B cell (primary cell): ENCODE measurements around the gene TBXT. TPM values are rescaled to one million over a fixed set of nuclear protein-coding genes. Genes with fewer than 3 reads are reported as not detected.

Experiments used
- ATAC-seq: fragments of 200-7000 bp; cut with Tn5 transposase; one replicate; pipeline ENCODE4 v1.10.0; 2021; ENCODE audit warnings: low read depth, mild to moderate bottlenecking, moderate number of reproducible peaks, moderate library complexity
- CTCF ChIA-PET: fragments of 350-600 bp; sonication (Branson Sonifier 250); formaldehyde crosslinking; loops from one replicate; lab custom pipeline; 2021; ENCODE audit warnings: antibody characterized with exemption, inconsistent platforms; lab: Charles Lee
- POLR2A ChIA-PET: fragments of 350-600 bp; sonication (Branson Sonifier 250); formaldehyde crosslinking; loops from one replicate; lab custom pipeline; 2021; ENCODE audit warnings: antibody characterized with exemption; lab: Charles Lee
- DNase-seq: peaks from one replicate; pipeline ENCODE4 v3.0.0; 2013
- H2AFZ ChIP-seq: 2 replicates; pipeline ENCODE4 v1.6.1; 2012; ENCODE audit warnings: mild to moderate bottlenecking, low read depth, low read length; ENCODE audit not compliant: insufficient read depth, poor library complexity, severe bottlenecking
- H3K27ac ChIP-seq, 2 donors: 1 replicate in 1 of 2; 2 replicates in 1 of 2; pipeline ENCODE4 v1.5.1; 2012 to 2013; ENCODE audit warnings: low read length in 2 of 2, mild to moderate bottlenecking in 2 of 2, moderate library complexity in 1 of 2
- H3K27me3 ChIP-seq, 4 experiments: fragments of 200-600 bp in 1 of 4; sonication (generic) in 1 of 4; replicated peaks in 1 of 4; 1 replicate in 2 of 4; 2 replicates in 2 of 4; pipeline versions ENCODE4 v1.6.1 to v1.7.0; 2013 to 2016; ENCODE audit warnings: low read length in 3 of 4, mild to moderate bottlenecking in 2 of 4, mixed read lengths in 1 of 4, moderate library complexity in 1 of 4; ENCODE audit not compliant: insufficient read depth in 4 of 4, control insufficient read depth in 3 of 4; ENCODE audit errors: control extremely low read depth in 1 of 4
- H3K36me3 ChIP-seq, 2 experiments: replicated peaks in 1 of 2; 1 replicate in 1 of 2; 2 replicates in 1 of 2; pipeline versions ENCODE4 v1.6.1 to v1.7.1; 2013; ENCODE audit warnings: low read length in 1 of 2; ENCODE audit not compliant: insufficient read depth in 2 of 2, control insufficient read depth in 1 of 2; ENCODE audit errors: control extremely low read depth in 1 of 2, extremely low read depth in 1 of 2
- H3K4me1 ChIP-seq, 2 donors: fragments of 200-600 bp in 1 of 2; sonication (generic) in 1 of 2; 1 replicate in 1 of 2; 2 replicates in 1 of 2; pipeline versions ENCODE4 v1.5.1 to v1.6.1; 2013 to 2017; ENCODE audit warnings: low read length in 2 of 2; ENCODE audit not compliant: control insufficient read depth in 2 of 2, insufficient read depth in 2 of 2
- H3K4me2 ChIP-seq: replicated peaks from 2 replicates; pipeline ENCODE3; 2012; ENCODE audit warnings: mild to moderate bottlenecking, low read depth, low read length; ENCODE audit not compliant: poor library complexity, severe bottlenecking
- H3K4me3 ChIP-seq, 5 experiments: fragments of 200-600 bp in 1 of 5; sonication (generic) in 1 of 5; 1 replicate in 3 of 5; 2 replicates in 2 of 5; pipeline versions ENCODE4 v1.5.1 to v1.7.0; 2011 to 2016; ENCODE audit warnings: low read length in 4 of 5, mild to moderate bottlenecking in 4 of 5, low read depth in 2 of 5, control low read depth in 1 of 5, moderate library complexity in 1 of 5; ENCODE audit not compliant: insufficient read depth in 1 of 5; ENCODE audit errors: control extremely low read depth in 1 of 5, extremely low read depth in 1 of 5
- H3K79me2 ChIP-seq: fragments of 200-600 bp; sonication (generic); one replicate; pipeline ENCODE4 v1.6.0; 2016; ENCODE audit warnings: low read length; ENCODE audit not compliant: control insufficient read depth, insufficient read depth
- H3K9ac ChIP-seq: fragments of 200-600 bp; sonication (generic); 2 replicates; pipeline ENCODE4 v1.6.1; 2017; ENCODE audit warnings: mild to moderate bottlenecking, low read length, moderate library complexity
- H3K9me3 ChIP-seq, 3 donors: one replicate each; pipeline versions ENCODE4 v1.6.1 to v1.7.1; 2013; ENCODE audit warnings: low read length in 2 of 3; ENCODE audit not compliant: control insufficient read depth in 2 of 3, insufficient read depth in 1 of 3; ENCODE audit errors: control extremely low read depth in 1 of 3
- H4K20me1 ChIP-seq: 2 replicates; pipeline ENCODE4 v1.6.0; 2012; ENCODE audit warnings: mild to moderate bottlenecking, low read length; ENCODE audit not compliant: insufficient read depth, control insufficient read depth, poor library complexity, severe bottlenecking
- H3K27ac Mint-ChIP-seq: one replicate; pipeline ENCODE4 v1.8.0; 2021; ENCODE audit warnings: mixed read lengths
- H3K27me3 Mint-ChIP-seq: one replicate; pipeline ENCODE4 v1.8.0; 2021; ENCODE audit warnings: mixed read lengths
- H3K4me1 Mint-ChIP-seq: one replicate; pipeline ENCODE4 v1.8.0; 2021; ENCODE audit warnings: mixed read lengths
- H3K4me3 Mint-ChIP-seq: one replicate; pipeline ENCODE4 v1.8.0; 2021; ENCODE audit warnings: mixed read lengths
- H3K9me3 Mint-ChIP-seq: one replicate; pipeline ENCODE4 v1.8.0; 2022; ENCODE audit warnings: mixed read lengths; ENCODE audit not compliant: insufficient read depth
- EZH2 ChIP-seq: IDR thresholded peaks from 2 replicates; pipeline ENCODE4 v1.6.1; 2012; ENCODE audit warnings: borderline replicate concordance, low read depth, mild to moderate bottlenecking, moderate library complexity, low read length; ENCODE audit not compliant: insufficient read depth, poor library complexity, severe bottlenecking
- WGBS: methylation state at CpG from one replicate; pipeline ENCODE4 v1.1.5; 2013; ENCODE audit warnings: missing lambda C conversion rate; ENCODE audit not compliant: insufficient coverage; 5-methylcytosine and 5-hydroxymethylcytosine counted together
- intact Hi-C: fragments of 100-400 bp; cut with micrococcal nuclease; formaldehyde crosslinking; loops from one replicate; pipeline ENCODE4 v1.10.0; 2022
- polyA plus RNA-seq: library from polyadenylated mRNA; depleted of rRNA; stranded (reverse); fragments of >200 nt; gene quantifications from 2 replicates; pipeline ENCODE4 v1.2.3, GENCODE V29; 2012
- small RNA-seq: library from RNA; depleted of rRNA; stranded (forward); fragments of <200 nt; gene quantifications from one replicate; pipeline ENCODE3, GENCODE V24; 2012; ENCODE audit warnings: low replicate concordance, low read depth; ENCODE audit not compliant: insufficient read length
- total RNA-seq, 2 donors: library from RNA; stranded (reverse); fragments of 120-200 nt in 1 of 2; gene quantifications; 1 replicate in 1 of 2; 2 replicates in 1 of 2; pipeline versions ENCODE4 v1.2.3 to v1.2.4, GENCODE V29; 2013 to 2022
- TF ChIP-seq, protein P1 (sequence below): fragments of 200-600 bp; IDR thresholded peaks from one replicate; pipeline ENCODE4 v1.8.0; 2022; ENCODE audit warnings: antibody characterized with exemption, mild to moderate bottlenecking

TBXT gene
- total and polyA plus RNA-seq, 2 donors (not counting 1 experiment from before 2014, with no cell fraction given) = 0.63 TPM; not detected in 1

DNA sequence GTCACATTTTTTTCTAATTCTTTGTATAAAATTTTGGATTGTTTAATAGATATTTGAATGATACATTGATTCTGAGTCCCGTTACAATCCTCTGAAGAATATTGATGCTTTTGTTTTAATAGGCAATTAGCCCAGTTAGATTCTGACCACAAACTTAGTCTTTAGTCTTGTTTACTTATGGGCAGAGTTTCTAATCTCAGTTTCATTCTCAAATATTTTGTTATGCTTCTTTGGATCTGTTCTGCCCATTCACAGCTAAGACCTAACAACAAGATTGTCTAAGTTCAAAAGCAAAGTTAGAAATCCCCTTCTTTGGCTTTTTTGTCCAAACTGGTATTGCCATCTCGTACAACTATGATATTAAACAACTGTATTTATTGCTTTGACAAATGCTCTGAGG is 58.0 kb downstream of the TBXT start:
- DNase-seq = no peak
- H3K4me3 Mint-ChIP-seq = no peak overlapping the region
- no peak overlapping the region for H3K27ac ChIP-seq
- peaks cover 7% of the 10 kb centered on the region for H3K4me1 Mint-ChIP-seq
- no peak for ATAC-seq
- H4K20me1 ChIP-seq = no peaks in the 10 kb centered on the region
- no peak overlapping the region for H3K4me2 ChIP-seq
- peaks cover 0 to 5% of the 10 kb centered on the region in 2 donors for H3K4me1 ChIP-seq
- H3K9me3 ChIP-seq = peaks cover 0 to 3% (median 0%) of the 10 kb centered on the region in 3 donors
- no peak overlapping the region for H3K9ac ChIP-seq
- ChIA-PET POLR2A (no interaction called here), CTCF (no interaction called here)
- no peaks in the 10 kb centered on the region for H3K9me3 Mint-ChIP-seq
- H3K36me3 ChIP-seq = no peaks in the 10 kb centered on the region
- no CpG with 5 or more reads among the region's 2 CpGs for WGBS
- intact Hi-C loops = no loop called here
- TF ChIP-seq, protein P1, sequence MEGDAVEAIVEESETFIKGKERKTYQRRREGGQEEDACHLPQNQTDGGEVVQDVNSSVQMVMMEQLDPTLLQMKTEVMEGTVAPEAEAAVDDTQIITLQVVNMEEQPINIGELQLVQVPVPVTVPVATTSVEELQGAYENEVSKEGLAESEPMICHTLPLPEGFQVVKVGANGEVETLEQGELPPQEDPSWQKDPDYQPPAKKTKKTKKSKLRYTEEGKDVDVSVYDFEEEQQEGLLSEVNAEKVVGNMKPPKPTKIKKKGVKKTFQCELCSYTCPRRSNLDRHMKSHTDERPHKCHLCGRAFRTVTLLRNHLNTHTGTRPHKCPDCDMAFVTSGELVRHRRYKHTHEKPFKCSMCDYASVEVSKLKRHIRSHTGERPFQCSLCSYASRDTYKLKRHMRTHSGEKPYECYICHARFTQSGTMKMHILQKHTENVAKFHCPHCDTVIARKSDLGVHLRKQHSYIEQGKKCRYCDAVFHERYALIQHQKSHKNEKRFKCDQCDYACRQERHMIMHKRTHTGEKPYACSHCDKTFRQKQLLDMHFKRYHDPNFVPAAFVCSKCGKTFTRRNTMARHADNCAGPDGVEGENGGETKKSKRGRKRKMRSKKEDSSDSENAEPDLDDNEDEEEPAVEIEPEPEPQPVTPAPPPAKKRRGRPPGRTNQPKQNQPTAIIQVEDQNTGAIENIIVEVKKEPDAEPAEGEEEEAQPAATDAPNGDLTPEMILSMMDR = no peak
- TF ChIP-seq EZH2 = no peak
- peaks cover 0 to 10% (median 0%) of the 10 kb centered on the region in 4 experiments for H3K27me3 ChIP-seq
- H3K27ac Mint-ChIP-seq = no peak overlapping the region
- peaks cover 43% of the 10 kb centered on the region for H3K27me3 Mint-ChIP-seq
- H3K79me2 ChIP-seq = no peaks in the 10 kb centered on the region
- H3K4me3 ChIP-seq = no peak overlapping the region
- no peak overlapping the region for H2AFZ ChIP-seq

Small RNA genes lying within 50 kb of the gene (small RNA-seq; reads per million reads assigned to genes)
- not detected for gene RNU6-153P

Other genes with a start within 250 kb of the TBXT start
- gene PRR18, start 140.5 kb upstream of the TBXT start, total RNA-seq = not detected in 2 replicates
- 0.03 TPM in 1 of 2 replicates, not detected in the other for gene PRR18, start 140.5 kb upstream of the TBXT start, polyA plus RNA-seq
- gene SFT2D1, start 174.7 kb upstream of the TBXT start, total RNA-seq = 52.0 and 59.0 TPM in 2 replicates
- 38.2 and 53.8 TPM in 2 replicates for gene SFT2D1, start 174.7 kb upstream of the TBXT start, polyA plus RNA-seq
- 19.6 and 23.9 TPM in 2 replicates for gene MPC1, start 215.1 kb upstream of the TBXT start, total RNA-seq
- 17.5 and 19.8 TPM in 2 replicates for gene MPC1, start 215.1 kb upstream of the TBXT start, polyA plus RNA-seq